Stimulated activated CD4-positive, alpha-beta T cell treated with anti-CD3 and anti-CD28 coated beads, TNF-alpha, amount 100 ng/mL, for 24 hours (primary cell): ENCODE measurements around the gene GULP1.
"Not testable (repeated sequence)": the region's sequence is repeated elsewhere in the genome, so short reads cannot be mapped to it uniquely, and the experiment has no call there.

Experiments
- DNase-seq, 3 experiments: peaks; one replicate each; pipeline ENCODE4 v3.0.0-alpha.2; 2020; ENCODE audit warnings: low read depth in 3 of 3

Gene GULP1

DNA sequence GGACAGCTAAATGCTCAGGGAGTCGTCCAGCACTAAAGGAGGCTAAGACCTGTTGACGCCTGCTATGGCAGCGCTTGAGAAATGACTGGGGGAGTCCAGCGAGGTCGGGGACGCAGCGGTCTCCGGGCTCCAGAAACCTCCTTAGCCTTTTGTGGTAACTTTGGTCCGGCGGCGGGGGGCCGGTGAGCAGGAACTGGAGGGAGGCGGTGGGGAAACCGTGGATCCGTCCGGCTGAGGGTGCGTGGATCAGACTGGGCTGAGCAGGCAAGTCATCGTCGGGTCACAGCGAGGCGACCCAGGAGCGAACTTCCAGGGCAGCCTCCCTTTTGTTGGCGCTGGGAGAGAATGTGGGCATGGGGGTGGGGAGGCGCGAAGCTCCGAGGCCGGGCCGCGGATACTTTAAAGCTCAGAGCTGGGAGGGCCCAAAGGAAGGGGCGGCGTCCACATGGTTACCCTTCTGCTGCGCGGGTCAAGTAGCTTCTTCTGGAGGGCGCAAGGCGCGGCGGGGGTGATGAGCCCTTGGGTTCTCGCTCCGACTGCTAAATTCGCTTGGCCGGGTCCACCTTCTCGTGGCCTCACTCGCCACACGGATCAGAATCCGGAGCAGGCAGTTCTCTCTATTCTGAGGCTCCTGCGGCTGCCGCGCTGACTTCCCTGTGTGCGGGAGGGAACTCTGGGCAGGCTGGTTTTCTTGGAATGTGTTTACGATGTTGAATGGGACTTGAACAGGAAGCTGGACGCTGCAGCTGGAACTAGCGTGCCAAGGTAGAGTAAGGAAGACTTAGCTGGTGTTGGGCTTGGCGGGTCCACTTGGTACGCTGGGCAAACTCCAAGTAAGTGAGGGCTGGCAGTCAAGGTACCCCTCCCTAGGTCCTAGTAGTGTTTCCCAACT lies 920 bp downstream of the GULP1 start:
- DNase-seq, result no peak

DNA sequence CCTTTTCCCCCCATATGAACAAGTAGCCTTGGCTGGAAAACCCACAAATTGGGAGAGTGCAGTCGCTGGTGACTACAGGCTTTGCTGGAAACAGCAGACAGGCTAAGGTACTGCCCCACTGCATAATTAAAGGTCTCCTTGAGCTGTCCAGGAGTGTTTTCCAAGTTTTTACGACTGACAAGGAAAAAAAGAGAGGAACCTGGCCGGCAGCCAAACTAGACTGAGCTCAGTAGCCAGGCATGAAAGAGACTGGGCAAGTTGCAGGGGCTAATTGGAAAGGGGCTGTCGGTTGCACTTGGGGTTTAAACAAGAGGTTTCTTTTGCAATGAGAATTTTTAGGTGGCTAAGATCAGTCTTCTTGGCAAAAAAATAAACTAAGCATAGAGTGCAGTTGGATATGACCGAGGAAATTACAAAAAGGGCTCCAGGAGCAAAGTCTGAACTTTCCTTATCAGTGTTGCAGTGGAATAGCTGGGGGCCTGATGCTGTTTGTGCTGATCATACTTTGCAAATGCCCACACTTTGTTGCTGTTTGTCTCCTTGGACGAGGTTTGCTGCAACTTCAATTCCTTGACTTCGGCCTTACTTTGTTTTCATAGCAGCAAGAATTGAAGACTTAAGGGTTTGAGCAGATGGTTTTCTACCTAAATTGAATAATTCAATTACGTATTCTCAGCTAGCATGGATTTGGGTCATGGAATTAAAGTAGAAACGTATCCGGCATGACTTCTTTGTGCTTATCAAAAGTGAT lies 2.1 kb downstream of the GULP1 start:
- no peak for DNase-seq

DNA sequence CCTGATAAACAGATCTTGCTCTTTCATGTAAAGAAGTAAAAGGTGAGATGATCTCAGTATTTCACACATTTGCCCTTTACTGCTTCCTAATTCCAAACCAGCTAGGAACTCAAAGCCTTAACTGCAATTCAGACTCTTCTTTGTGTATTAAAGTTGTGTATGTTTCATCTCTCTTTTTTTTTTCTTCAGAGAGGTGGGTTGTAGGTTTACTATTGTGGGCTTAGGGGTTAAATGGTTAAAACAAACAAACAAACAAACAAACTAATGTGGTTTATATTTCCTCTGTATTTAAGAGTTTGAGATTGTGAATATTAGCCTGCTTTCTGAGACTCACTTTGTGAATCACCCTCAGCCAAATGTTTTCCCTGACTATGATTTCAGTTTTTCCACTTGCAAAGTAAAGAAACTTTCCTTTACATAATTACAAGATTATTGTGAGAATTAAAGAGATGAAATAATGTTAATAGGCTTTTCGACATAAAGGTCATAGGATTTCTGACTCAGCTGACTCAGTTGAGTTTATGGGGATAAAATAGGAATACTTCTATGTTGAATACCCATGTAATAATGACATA lies 2.8 kb downstream of the GULP1 start:
- DNase-seq, result no peak

DNA sequence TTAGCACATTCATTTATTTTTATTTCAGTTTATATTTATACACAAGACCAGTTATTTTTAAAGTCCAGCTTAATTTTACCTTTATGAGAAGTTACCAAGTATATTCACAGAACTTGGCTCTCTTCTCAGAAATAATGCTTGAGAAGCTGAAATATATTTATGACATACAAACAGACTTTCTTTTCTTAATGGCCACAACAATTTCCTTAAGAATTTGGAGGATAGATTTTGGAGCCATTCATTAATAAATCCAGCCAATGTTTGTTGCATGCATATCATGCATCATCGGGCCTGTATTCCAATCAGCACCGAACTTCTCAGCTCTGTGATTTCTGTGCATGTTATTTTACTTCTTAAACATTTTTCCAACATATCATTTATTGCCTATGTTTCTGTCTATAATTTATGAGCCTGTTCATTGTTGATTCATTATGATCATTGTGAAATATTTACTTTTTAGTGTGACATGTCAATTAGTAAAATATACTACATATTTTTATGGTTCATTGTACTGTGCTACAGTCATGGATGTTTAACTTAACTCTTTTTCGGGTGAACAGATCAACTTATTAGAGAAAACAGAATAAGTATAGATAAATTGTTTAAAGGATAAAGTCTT lies 3.5 kb downstream of the GULP1 start:
- DNase-seq, result no peak

DNA sequence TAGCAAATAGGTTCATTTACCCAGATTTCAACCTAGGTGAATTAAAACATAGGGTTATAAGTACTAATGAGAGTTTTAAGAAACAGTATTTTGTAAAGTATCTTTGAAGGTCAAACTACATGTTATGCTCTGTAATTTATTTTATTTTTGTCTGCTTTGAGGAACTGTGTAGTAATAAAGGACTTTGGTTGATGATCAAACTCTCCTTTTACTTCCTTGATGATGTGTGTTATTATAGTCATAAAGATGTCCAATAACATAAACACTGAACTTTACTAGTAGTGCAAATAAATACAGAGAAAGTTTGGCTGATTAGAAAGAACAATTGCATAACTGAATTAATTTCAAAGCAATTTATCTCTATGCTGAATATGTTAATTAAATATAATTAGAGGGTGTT lies 6.3 kb downstream of the GULP1 start:
- no peak for DNase-seq

DNA sequence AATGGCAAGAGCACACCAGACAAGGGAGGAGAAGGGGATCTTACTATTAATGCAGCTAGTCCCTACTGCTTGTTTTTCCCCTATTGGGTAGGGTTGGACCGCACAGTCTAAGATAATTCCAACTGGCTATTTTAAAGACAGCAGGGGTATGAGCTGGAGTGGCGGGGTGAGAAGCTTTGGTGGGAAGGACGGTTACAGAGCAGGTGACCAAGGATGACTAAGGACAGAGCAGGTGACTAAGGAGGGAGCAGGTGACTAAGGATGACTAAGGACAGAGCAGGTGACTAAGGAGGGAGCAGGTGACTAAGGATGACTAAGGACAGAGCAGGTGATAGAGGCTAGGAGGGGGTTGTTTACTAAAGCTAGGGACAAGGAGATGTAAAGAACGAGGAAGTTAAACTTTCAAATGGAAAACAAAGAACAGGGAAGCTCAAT lies 7.3 kb downstream of the GULP1 start:
- DNase-seq, result not testable (repeated sequence)

DNA sequence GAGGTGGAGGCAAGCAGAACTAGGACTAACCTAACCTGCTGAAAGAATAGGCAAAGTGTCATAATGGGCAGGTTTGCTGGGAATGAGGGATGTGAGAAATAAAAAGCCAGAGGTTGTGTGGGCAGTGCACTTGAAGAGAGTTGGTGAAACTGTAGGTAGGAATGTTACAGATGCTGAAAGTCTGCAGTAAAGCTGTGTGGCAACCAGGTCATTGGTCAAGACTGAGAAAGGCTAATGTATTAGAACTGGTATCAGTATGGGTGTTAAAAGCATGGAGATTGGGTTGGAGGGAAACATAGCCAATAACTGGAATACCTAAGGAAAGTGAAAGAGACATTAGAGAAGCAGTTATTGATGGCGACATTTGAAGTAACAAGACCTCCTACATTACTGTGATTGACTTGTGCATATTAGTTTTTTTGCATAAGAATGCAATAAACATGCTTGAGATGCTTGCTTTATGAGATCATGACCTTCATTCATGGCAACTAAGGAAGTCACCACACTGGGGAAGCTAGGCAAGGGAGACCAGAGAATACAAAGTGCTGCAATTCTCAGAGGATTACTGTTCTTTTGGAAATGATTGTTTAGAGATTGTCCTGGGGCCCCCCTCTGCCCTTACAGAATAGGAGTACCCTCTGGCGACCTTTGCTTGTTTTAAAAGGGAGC lies 11.8 kb downstream of the GULP1 start:
- no peak for DNase-seq

DNA sequence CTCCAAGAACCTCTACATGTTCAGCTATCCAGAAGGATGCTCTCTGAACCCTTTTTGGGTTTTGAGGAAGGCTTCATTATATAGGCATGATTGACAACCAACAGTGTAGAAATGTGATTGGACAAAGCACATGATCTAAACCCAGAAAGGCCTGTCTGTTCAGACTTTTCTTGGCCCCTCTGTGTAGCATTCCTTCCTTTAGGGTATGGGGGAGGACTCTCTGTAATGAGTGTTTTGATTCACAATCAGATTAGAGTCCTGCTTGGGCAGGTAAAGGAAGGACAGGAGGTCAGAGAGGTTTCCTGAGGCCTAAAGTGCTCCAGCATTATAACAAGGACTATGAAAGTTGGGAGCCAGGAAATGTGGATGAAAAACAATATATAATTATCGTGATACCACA lies 13.6 kb downstream of the GULP1 start:
- no peak for DNase-seq

DNA sequence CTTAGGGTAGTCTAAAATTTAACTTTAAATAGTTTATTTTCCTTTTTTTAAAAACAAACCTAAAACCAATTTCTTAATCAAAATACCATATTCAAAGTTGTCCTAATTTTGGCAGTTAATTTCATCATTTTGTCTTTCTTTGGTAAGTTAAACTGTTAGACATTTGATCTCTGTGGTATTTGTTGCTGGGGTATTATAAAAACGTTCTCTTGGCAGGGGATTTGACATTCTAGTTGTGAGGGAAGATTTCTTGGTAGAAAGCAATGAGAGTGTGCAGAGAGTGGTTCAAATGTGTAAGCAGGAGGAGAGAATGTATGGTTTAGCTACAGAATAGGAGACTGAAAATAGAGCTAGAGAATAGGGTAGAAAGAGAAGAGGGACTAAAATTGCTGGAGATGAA lies 14.6 kb downstream of the GULP1 start:
- no peak for DNase-seq

DNA sequence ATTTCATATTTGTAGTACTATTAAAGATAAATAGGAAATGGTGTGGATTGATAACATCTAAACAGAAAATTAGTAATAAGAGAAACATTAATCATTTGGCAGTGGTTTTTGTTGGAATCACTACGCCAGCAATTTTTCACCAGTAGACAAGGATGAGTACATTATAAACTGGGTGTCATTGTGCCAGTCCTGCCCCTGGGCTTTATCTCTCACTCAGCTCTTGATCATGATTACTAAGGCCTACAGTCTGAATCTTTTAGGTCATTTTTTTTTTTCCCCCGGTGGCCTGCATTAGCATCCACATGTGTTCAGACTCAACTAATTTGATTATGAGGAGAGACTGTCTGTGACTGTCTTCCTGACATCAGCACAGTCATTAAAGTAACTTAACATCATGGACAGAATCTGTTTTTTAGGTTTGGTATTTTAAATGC lies 16.2 kb downstream of the GULP1 start:
- DNase-seq, result no peak

DNA sequence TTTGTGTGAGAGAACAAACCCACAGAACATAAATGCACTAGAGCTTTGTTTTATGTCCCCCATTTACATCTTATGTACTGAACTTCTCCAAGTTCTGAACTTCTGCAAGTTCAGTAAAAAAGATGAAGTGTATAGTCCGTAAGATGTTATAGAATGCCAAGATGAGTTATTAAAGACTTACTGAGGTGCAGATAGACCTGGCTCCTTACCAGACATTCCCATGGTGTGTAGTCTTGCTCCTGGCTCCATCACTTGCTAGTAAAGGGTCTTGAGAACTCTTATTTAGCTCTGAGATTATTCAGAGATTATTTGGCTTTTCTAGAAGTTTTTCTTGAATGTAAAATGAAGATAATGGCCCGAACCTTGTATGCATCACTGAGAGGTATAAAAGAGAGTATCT lies 16.8 kb downstream of the GULP1 start:
- no peak for DNase-seq

DNA sequence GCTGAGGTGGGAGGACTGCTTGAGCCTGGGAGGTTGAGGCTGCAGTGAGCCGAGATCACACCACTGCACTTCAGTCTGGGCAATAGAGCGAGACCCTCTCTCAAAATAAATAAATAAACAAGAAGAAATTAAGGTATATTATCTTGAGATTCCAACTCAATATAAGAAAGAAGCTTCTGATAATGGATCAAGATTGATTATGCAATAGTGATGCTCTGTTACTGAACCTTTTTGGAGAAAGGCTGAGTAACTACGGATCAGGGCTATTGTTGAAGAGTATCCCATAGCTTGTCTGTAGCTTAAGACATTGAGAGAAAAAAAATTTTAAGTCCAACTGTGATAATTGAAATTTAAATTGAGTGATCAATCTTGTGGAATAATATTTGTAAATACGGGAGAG lies 17.7 kb downstream of the GULP1 start:
- no peak for DNase-seq

DNA sequence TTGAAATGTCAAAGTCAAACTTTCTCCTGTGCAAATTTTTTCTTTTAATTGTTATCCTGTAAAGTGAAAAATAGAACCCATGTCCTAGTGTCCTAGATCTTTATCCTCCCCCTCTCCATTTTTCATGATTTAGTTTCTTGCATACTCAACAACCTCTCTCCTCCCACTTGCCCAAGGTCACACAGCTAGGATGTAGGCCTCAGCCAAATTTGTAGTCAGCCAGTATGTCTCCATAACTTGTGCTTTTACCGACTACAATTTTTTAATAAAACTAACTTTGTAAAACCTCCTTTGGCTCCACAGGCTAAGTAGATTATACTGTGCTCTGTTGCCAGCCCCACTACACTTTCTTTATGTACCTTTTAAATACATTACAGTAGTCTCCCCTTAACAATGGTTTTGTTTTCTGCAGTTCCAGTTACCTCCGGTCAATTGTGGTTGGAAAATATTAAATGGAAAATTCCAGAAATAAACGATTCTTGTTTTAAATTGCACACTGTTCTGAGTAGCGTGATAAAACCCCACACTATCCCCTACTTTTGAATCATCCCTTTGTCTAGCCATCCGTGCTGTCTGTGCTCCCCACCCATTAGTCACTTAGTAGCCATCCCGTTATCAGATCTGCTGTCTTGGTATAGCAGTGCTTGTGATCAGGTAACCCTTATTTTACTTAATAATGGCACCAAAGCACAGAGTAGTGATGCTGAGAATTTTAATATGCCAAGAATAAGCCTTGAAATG lies 22.8 kb downstream of the GULP1 start:
- no peak for DNase-seq

DNA sequence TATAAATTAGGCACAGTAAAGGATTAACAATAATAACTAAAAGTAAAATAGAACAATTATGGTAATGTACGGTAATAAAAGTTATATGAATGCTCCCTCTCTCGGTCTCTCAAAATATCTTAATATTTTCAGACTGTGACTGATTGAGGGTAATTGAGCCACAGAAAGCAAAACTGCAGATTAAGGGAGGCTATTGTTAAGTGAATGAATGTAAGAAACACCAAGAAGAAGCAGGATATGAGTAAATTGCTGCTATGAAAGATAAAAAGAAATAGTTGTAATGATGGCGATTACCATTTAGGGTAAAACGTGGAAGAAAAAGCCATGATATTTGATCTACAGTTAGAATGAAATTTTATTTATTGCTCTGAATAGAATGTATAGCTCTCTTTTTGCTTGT lies 24.1 kb downstream of the GULP1 start:
- DNase-seq, result no peak

DNA sequence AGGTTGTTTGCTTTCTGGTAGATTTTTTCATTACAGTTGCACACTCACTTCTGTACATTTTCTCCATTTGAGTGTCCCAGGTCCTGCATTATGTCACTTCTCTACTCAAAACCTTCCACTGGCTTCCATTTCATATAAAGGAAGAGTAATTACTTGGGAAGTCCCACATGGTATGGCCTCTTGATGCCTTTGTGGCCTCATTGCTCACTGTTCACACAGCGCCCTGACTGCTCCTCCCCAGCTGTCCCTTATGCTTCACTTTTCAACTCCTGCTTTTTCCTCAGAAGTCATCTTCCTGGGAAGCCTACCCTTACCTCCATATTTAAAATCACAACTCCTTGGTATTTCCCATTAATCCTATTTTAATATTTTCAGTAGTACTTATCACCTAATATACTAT lies 24.7 kb downstream of the GULP1 start:
- no peak for DNase-seq

DNA sequence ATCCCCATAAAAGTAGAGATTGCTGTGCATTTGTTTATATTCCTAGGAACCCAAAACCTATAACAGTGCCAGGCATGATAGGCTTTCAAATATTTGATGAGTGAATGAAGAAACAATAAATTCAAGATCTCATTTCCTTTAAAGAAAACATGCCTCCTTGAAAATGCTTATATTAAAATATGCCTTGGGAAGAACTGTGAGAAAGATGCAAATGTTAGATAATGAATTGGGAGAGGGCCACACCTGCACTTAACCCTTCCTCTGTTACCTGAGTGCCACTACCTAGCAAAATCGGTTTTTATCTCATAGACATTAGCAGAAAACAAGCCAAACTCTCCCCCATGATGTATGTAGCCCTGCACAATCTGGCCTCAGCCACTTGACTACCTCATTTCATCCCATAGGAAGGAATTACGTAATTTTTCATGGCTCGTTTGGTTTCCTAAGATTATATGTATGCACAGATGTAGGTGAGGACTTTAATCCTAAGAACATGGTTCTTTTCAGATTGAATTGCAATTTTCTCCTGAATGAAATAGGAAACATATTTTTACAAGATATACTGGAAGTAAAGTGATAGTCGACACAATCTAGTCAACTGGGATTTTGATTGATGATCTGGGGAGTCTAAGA lies 25.2 kb downstream of the GULP1 start:
- no peak for DNase-seq

DNA sequence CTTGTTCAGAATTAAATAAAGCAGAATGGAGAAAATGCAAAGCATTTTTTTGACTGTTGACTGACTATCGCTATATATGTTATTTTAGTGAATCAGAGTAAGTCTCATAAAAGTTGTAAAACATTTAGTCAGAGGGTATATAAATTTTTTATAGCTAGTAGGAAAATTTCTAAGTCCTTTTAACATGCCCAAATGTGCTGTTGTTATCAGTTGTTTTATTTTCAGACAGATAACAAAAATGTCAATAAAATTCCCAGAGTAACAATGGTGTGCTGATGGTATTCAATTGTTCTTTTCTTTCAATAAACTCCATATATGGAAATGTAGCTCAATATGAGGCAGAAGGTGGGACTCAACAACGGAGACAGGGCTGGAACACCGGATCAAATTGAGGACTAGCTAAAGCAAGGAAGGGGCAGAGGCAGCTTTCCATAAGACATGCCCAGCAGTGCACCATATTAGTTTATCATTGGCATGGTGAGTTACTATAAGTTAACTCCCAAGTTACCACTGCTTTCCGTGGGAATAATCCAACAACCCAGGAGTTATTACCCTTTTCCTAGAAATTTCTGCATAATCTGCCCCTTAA lies 26.6 kb downstream of the GULP1 start:
- DNase-seq, result no peak

DNA sequence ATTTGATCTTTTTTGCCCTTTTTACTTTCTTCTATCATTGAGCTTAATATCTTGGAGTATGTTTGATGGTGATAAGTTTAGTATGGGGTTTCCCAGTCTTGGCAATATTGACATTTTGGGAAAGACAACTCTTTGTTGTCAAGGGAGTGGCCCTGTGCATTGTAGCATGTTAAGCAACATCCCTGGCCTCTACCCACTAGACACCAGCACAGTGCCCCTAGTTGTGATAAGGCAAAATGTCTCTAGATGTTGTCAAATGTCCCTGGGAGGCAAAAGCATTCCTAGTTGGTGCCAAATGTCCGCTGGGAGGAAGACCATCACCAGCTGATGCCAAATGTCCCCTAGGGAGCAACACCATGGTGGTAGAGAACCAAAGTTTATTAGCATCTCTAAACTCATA lies 28.2 kb downstream of the GULP1 start:
- DNase-seq, result no peak

DNA sequence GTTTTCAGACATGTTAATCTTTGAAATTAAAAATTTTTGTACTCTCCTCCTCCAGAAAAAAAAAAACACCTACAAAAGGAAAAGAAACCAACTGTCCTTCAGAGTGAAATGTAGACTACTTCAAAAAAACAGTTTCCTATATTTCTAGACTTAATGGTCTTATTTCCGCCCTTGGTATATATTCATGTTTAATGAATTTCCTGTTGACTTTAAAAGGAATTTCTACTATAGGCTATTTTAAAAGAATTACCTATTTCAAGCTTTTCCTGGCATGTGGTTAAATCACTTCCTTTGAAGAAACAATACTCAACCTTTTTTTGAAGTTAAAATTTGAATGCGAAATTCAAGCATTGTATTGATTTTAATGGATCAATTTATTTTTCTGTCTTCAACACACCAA lies 29.2 kb downstream of the GULP1 start:
- DNase-seq, result no peak
